GM08714 (cell line): ENCODE data around the gene FAM81A.
A peak's percentile ranks its signal among the peaks of the same experiment; 100 is the strongest.
"Not testable (repeated sequence)": the region's sequence is repeated elsewhere in the genome, so short reads cannot be mapped to it uniquely, and the experiment has no call there.

Experiments
- H3K4me3 ChIP-seq: fragments of 200-500 bp; sonication (Bioruptor generic); 2 replicates; pipeline ENCODE4 v1.5.1; 2014; ENCODE audit warnings: mild to moderate bottlenecking, low read length, inconsistent platforms
- ZNF274 ChIP-seq: IDR thresholded peaks from 2 replicates; pipeline ENCODE4 v1.6.1; 2012; ENCODE audit warnings: mild to moderate bottlenecking, low read depth, low read length

Gene FAM81A

DNA sequence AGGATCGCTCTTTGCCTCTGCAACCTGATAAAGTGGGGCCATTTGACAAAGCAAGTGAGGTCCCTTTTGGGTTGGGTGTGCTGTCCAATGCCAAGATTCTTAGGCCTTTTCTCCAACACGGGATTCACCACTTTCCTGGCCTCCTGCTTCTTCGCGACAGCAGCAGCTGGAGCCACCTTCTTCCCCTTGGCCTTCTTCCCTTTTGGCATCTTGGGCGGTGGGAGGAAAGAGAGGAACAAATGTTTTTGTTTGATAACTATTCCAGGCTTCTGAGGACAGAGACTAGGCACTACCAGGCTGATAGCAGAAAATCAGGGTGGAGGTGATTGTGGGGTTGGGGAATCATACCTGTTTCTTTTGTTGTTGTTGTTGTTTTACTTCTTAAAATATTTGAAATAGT is 30.0 kb upstream of the FAM81A start:
- H3K4me3 ChIP-seq: no peak overlapping the region; the same call in 1 of the 2 replicates
- TF ChIP-seq ZNF274: no peak

GRCh38 chr15:59410391-59410896 is 27.5 kb upstream of the FAM81A start:
- peak overlapping the region; percentile 70; the same call in 1 of the 2 replicates for H3K4me3 ChIP-seq
- no peak for TF ChIP-seq ZNF274

DNA sequence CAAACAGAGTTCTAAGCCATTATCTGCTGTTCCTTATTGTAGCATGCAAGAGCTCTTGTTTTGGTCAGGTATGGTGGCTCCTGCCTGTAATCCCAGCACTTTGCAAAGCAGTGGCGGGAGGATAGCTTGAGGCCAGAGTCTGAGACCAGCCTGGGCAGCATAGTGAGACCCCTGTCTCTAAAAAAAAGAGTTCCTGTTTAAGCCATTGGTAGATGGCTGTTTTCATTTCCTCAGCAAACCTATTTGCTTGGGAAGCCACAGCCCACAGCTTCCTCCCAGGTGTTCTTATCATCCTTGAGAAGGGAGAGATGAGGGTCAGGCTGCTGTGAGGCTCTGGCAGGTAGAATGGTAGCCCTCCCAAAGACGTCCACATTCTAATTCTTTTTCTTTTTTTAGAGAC is 24.4 kb upstream of the FAM81A start:
- H3K4me3 ChIP-seq: no peak overlapping the region

DNA sequence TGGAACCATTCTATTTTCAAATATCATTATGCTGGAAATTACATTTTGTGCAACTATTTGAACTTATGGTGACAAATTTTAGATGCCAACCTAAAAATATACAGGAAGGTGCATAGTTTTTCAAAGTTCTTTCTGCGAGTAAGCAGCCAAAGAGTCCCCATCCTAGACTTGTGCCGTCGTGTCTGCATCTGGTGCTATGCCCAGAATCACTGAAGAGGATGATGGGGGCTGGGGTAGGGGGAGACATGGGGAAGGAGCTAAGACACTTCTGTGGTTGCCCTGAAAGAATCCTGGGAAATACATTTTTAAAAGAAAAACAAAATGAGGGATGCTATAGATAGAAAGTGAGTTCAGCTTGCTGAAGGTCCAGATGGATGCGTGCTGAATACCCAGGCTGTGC is 21.2 kb upstream of the FAM81A start:
- no peak overlapping the region for H3K4me3 ChIP-seq
- no peak for TF ChIP-seq ZNF274

More for the DNA sequence above, 24.4 kb upstream of the FAM81A start:
- TF ChIP-seq ZNF274: no peak

DNA sequence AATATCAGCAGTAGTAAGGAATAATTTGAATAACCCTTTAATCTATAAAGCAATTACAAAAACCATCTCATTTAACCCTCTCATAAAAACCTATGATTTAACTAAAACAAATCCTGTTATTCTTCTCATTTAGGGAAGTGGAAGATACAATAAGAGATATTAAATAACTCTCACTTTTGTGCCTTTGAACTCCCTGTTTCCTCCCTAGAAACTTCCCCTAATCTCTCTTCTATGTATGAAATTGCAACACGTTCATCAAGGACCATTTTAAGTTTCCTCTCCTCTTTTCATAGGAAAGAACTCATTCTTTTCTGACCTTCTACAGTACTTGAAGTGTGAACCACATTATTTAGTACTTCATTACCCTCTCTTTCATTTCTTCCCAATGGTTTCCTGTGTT is 18.8 kb upstream of the FAM81A start:
- no peak overlapping the region for H3K4me3 ChIP-seq
- no peak for TF ChIP-seq ZNF274

- TF ChIP-seq ZNF274: no peak
- H3K4me3 ChIP-seq: no peak overlapping the region
Measured at GRCh38 chr15:59420108-59420507, 17.9 kb upstream of the FAM81A start.

- no peak overlapping the region for H3K4me3 ChIP-seq
- TF ChIP-seq ZNF274: no peak
Measured at GRCh38 chr15:59420986-59421618, 16.9 kb upstream of the FAM81A start.

- no peak overlapping the region for H3K4me3 ChIP-seq
- no peak for TF ChIP-seq ZNF274
Measured at GRCh38 chr15:59424616-59425015, 13.4 kb upstream of the FAM81A start.

DNA sequence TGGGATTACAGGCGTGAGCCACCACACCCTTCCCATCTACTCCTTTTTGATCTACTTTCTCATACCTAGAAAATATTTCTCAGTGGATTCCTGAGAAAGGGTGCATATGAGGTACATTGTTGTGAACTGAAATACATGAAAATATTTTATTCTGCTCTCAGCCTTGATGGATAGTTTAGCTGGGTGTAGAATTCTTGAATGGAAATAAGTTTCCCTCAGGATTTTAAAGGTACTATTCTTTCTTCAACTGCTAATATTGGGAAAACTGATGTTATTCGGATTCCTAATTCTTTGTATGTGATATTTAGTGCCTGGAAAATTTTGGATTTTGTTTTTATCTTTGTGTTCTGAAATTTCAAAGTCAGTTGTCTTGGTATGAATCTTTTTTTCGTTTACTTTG is 9.1 kb upstream of the FAM81A start:
- not testable (repeated sequence) for H3K4me3 ChIP-seq

DNA sequence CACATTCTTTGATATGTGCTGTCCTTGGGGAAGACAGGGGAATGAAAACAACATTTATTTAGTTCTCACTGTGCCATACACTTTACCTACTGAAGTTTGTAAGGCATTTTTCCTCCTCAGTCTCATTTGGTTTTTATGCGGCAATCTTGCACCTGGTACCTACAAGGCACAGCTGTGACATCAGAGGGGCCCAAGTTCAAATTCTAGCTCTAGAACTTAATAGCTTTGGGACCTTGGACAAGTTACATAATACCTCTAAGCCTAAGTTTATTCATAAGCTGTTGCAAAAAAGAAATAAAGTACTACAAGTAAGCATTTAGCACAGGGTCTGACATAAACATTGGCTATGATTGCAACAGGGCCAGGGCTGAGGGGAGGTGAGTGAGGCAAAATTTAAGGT is 5.6 kb upstream of the FAM81A start:
- TF ChIP-seq ZNF274: no peak
- no peak overlapping the region for H3K4me3 ChIP-seq

DNA sequence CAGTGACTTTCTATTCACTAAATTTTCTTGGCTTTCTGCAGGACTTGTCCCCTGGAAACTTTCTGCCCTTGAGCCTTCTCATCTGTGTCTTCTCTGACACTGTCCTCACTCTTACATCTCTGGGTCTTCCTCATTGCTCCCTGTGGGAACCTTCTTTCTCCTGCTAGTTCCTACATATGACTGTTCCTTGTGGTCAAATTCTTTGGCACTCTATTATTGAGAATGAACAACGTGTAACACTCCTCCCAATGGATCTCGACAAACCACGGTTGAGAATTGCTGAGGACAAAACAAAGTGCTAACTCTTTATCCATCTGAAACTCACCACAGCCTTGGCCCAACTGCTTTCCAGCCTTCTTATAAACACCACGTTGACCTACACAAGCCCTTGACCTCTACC is 3.5 kb upstream of the FAM81A start:
- H3K4me3 ChIP-seq: no peak overlapping the region
- TF ChIP-seq ZNF274: no peak

DNA sequence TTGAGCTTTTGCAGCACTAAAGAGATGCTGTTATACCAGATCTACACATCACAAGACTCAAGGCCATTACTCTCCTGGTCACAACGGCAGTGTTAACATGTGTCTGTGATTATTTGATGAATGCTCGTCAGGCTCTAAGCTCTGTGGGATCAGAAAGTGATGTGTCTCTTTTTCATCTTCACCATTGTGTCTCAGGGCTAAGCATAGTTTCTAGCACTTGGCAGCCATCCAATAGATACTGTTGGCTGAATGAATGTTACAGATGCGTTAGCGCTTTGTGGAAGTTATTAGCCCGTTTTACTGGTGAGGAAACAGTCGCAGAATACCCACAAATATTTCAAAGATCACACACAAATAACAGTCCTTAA is 1.2 kb upstream of the FAM81A start:
- H3K4me3 ChIP-seq: no peak overlapping the region
- TF ChIP-seq ZNF274: no peak

GRCh38 chr15:59437142-59437816 is 707 bp upstream of the FAM81A start:
- peak overlapping the region; percentile 49; the same call in 1 of the 2 replicates for H3K4me3 ChIP-seq
- no peak for TF ChIP-seq ZNF274

DNA sequence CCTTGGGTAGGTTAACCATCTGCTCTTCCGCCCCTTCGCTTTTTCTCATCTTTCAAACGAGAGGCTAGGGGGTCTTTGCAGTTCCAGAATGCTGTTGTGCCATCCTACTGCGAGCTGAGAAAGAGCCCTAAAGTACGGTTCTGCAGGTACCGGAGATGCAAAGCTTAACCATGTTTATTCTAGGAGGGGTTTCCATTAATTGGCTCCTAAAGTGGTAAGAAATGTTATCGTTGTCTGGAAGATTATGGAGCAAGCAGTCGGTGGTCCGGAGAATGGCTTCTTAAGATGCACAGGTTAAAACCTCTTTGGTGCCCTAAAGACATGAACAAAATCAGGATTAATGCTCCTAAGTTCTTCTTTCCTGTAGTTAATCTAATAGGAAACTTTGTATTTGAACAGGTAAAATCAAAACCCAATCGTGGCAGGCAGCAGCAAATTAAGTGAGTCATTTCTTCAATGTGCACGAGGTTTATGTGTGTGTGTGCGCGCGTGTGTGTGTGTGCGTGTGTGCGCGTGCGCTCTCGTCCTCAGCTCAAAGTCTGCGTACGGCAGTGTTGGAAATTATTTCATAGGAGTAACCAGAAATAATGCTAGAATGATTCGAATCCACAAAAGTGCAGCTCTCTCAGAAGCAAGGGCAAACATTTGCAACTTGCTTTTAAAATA is 772 bp downstream of the FAM81A start:
- peak overlapping the region; percentile 60; the same call in 1 of the 2 replicates for H3K4me3 ChIP-seq
- TF ChIP-seq ZNF274: no peak

- H3K4me3 ChIP-seq: no peak overlapping the region
- TF ChIP-seq ZNF274: no peak
Measured at GRCh38 chr15:59439576-59439975, 1.6 kb downstream of the FAM81A start.
